K562 (cell line): ENCODE results near the gene DNMT3L. TPM values are rescaled to one million over a fixed set of nuclear protein-coding genes. Genes with fewer than 3 reads are reported as not detected.
A peak's percentile ranks its signal among the peaks of the same experiment; 100 is the strongest.

Source experiments
- ATAC-seq: fragments of 200-7000 bp; cut with Tn5 transposase; 3 replicates; pipeline ENCODE4 v1.9.1; 2020; ENCODE audit warnings: moderate library complexity
- BruUV-seq: library from RNA; stranded (reverse); fragments of 400-500 nt; replicated peaks from 2 replicates; lab custom pipeline; 2021; lab: Mats Ljungman, UMichigan
- CTCF ChIA-PET: fragments of 300-600 bp; formaldehyde crosslinking; extraction: SDS; loops from one replicate; lab custom pipeline; 2021; ENCODE audit warnings: low intra/inter-chr PET ratio; lab: Yijun Ruan, JAX
- POLR2A ChIA-PET: fragments of 300-600, 350-650 bp; sonication (Branson Sonifier 250); formaldehyde crosslinking; extraction: SDS; loops from one replicate; lab custom pipeline; 2021; ENCODE audit warnings: antibody characterized with exemption, inconsistent platforms; lab: Yijun Ruan, JAX
- DNase-seq, 4 experiments: peaks; one replicate each; pipeline versions ENCODE4 v3.0.0 to v3.0.0-alpha.2; 2011 to 2018; ENCODE audit warnings: low spot score in 3 of 4, mixed read lengths in 3 of 4; ENCODE audit errors: extremely low read depth in 1 of 4
- FAIRE-seq: peaks from 2 replicates; lab custom pipeline; 2011; peaks lifted over from hg19 to GRCh38; lab: Jason Lieb, UNC
- H2AFZ ChIP-seq: 2 replicates; pipeline ENCODE4 v1.6.0; 2011; ENCODE audit warnings: low read depth, low read length, control low read depth, inconsistent platforms
- H3K27ac ChIP-seq: fragments of 200-600 bp; 3 replicates; pipeline ENCODE4 v1.8.0; 2011; ENCODE audit warnings: low read depth, mild to moderate bottlenecking, control low read depth, inconsistent platforms, low read length, moderate library complexity, mixed read lengths; ENCODE audit errors: extremely low read depth
- H3K27me3 ChIP-seq, 2 experiments: fragments of 300-600 bp in 1 of 2; 2 replicates in 1 of 2; 3 replicates in 1 of 2; pipeline versions ENCODE4 v1.6.0 to v1.8.0; 2011; ENCODE audit warnings: inconsistent platforms in 2 of 2, low read length in 2 of 2, mild to moderate bottlenecking in 1 of 2, mixed read lengths in 1 of 2, moderate library complexity in 1 of 2; ENCODE audit not compliant: control insufficient read depth in 2 of 2, insufficient read depth in 2 of 2
- H3K36me3 ChIP-seq: fragments of 300-600 bp; 3 replicates; pipeline ENCODE4 v1.8.0; 2011; ENCODE audit warnings: mild to moderate bottlenecking, low read length, inconsistent platforms; ENCODE audit not compliant: control insufficient read depth, insufficient read depth
- H3K4me1 ChIP-seq, 2 experiments: fragments of 200-600 bp in 1 of 2; replicated peaks in 1 of 2; 2 replicates in 1 of 2; 3 replicates in 1 of 2; pipeline versions ENCODE4 v1.5.1 to v1.8.0; 2011; ENCODE audit warnings: inconsistent platforms in 2 of 2, low read length in 2 of 2, mild to moderate bottlenecking in 1 of 2, mixed read lengths in 1 of 2, moderate library complexity in 1 of 2; ENCODE audit not compliant: control insufficient read depth in 2 of 2, insufficient read depth in 2 of 2
- H3K4me2 ChIP-seq: 2 replicates; pipeline ENCODE4 v1.6.1; 2011; ENCODE audit warnings: low read length, control low read depth, inconsistent platforms, mixed read lengths; ENCODE audit not compliant: insufficient read depth
- H3K4me3 ChIP-seq: fragments of 200-600 bp; sonication (generic), shearing (Covaris generic); 2 replicates; pipeline ENCODE4 v1.5.1; 2016; ENCODE audit warnings: control low read depth, inconsistent platforms
- H3K79me2 ChIP-seq: fragments of 200-600 bp; 3 replicates; pipeline ENCODE4 v1.8.0; 2011; ENCODE audit warnings: low read length, inconsistent platforms; ENCODE audit not compliant: control insufficient read depth, insufficient read depth
- H3K9ac ChIP-seq, 2 experiments: 2 replicates each; pipeline versions ENCODE4 v1.6.0 to v1.6.1; 2011; ENCODE audit warnings: low read depth in 2 of 2, low read length in 2 of 2, control low read depth in 1 of 2, inconsistent platforms in 1 of 2, mild to moderate bottlenecking in 1 of 2, mixed read lengths in 1 of 2; ENCODE audit not compliant: insufficient read depth in 1 of 2
- H3K9me1 ChIP-seq: one replicate; pipeline ENCODE4 v1.6.0; 2011; ENCODE audit warnings: inconsistent platforms, mild to moderate bottlenecking, low read length, moderate library complexity; ENCODE audit not compliant: control insufficient read depth, insufficient read depth
- H3K9me3 ChIP-seq: replicated peaks from 2 replicates; pipeline ENCODE4 v1.5.1; 2011; ENCODE audit warnings: low read depth, low read length, inconsistent platforms; ENCODE audit not compliant: control insufficient read depth, insufficient read depth
- H4K20me1 ChIP-seq: replicated peaks from 2 replicates; pipeline ENCODE4 v1.6.1; 2011; ENCODE audit warnings: low read length, inconsistent platforms, mixed read lengths; ENCODE audit not compliant: control insufficient read depth, insufficient read depth
- BACH1 ChIP-seq: fragments of 200-800 bp; sonication (Bioruptor generic); IDR thresholded peaks from 2 replicates; pipeline ENCODE4 v1.6.1; 2016; ENCODE audit warnings: missing genetic modification characterization, missing compliant biosample characterization
- BCLAF1 ChIP-seq, 2 experiments: fragments of 450-650 bp in 1 of 2; IDR thresholded peaks; 2 replicates each; pipeline ENCODE4 v1.6.1; 2011 to 2017; ENCODE audit warnings: low read depth in 2 of 2, antibody characterized with exemption in 1 of 2, borderline replicate concordance in 1 of 2, low read length in 1 of 2, mild to moderate bottlenecking in 1 of 2, mixed read lengths in 1 of 2; ENCODE audit not compliant: control insufficient read depth in 1 of 2
- CHCHD3 ChIP-seq: fragments of 250-450 bp; sonication (Bioruptor Pico); IDR thresholded peaks from 2 replicates; pipeline ENCODE4 v2.1.2; 2022; ENCODE audit warnings: mild to moderate bottlenecking
- CSDE1 ChIP-seq, 2 experiments: fragments of 450-650 bp; IDR thresholded peaks; 2 replicates each; pipeline ENCODE4 v1.6.1; 2016; ENCODE audit warnings: mild to moderate bottlenecking in 1 of 2
- ETS2 ChIP-seq: IDR thresholded peaks from 2 replicates; pipeline ENCODE4 v1.6.1; 2016; ENCODE audit warnings: borderline replicate concordance, missing genetic modification characterization, mild to moderate bottlenecking, moderate library complexity, missing compliant biosample characterization; ENCODE audit not compliant: poor library complexity, severe bottlenecking
- JUN ChIP-seq, 2 experiments: sonication (generic) in 1 of 2; formaldehyde crosslinking in 1 of 2; IDR thresholded peaks; 2 replicates each; pipeline versions ENCODE4 v1.6.1 to v1.8.0; 2012 to 2022; ENCODE audit warnings: borderline replicate concordance in 2 of 2, mild to moderate bottlenecking in 2 of 2, improper control_type of control experiment in 1 of 2, low read depth in 1 of 2, low read length in 1 of 2, missing genetic modification reagents in 1 of 2
- MYNN ChIP-seq, 2 experiments: sonication (generic); formaldehyde crosslinking in 1 of 2; IDR thresholded peaks; 2 replicates each; pipeline versions ENCODE4 v1.5.0 to v1.6.1; 2016 to 2020; ENCODE audit warnings: antibody characterized with exemption in 1 of 2, missing genetic modification reagents in 1 of 2
- NFXL1 ChIP-seq: fragments of 450-650 bp; formaldehyde crosslinking; IDR thresholded peaks from 2 replicates; pipeline ENCODE4 v1.4.0; 2021; ENCODE audit warnings: mild to moderate bottlenecking
- POLR2AphosphoS2 ChIP-seq: IDR thresholded peaks from 2 replicates; pipeline ENCODE4 v1.6.1; 2012; ENCODE audit warnings: low read length, improper control_type of control experiment
- STAT5B ChIP-seq: fragments of 250-450 bp; sonication (Bioruptor Pico); IDR thresholded peaks from 2 replicates; pipeline ENCODE4 v1.8.0; 2021; ENCODE audit warnings: mild to moderate bottlenecking, inconsistent platforms
- TBP ChIP-seq: optimal IDR thresholded peaks from 2 replicates; pipeline ENCODE3; 2011; ENCODE audit warnings: low read depth, low read length, improper control_type of control experiment
- TCF7L2 ChIP-seq: fragments of 150-350 bp; IDR thresholded peaks from 2 replicates; pipeline ENCODE4 v1.6.1; 2016; ENCODE audit warnings: low read depth, mild to moderate bottlenecking, low read length, moderate library complexity
- XRCC5 ChIP-seq: fragments of 200-400 bp; formaldehyde crosslinking; IDR thresholded peaks from 2 replicates; pipeline ENCODE4 v1.6.1; 2017; ENCODE audit warnings: low read depth, mild to moderate bottlenecking, low read length
- WGBS: fragments of 100-300 bp; shearing (Covaris generic); methylation state at CpG from one replicate; pipeline ENCODE4 v1.1.6; 2016; ENCODE audit warnings: low coverage, mixed read lengths; ENCODE audit not compliant: insufficient coverage; ENCODE audit errors: missing lambda C conversion rate; 5-methylcytosine and 5-hydroxymethylcytosine counted together
- in situ Hi-C: fragments of 300-500 bp; cut with MboI; formaldehyde crosslinking; loops from 4 replicates; pipeline ENCODE4 v1.15.0; 2018; ENCODE audit warnings: inconsistent platforms, mixed read lengths
- intact Hi-C: fragments of 100-400 bp; cut with micrococcal nuclease; formaldehyde crosslinking; loops from 2 replicates; pipeline ENCODE4 v1.14.2; 2022
- polyA plus RNA-seq, 8 experiments: library from polyadenylated mRNA; depleted of rRNA in 4 of 8; stranded (reverse) in 5 of 8; unstranded in 3 of 8; fragments of >200 nt; fragmentation: Nextera tagmentation in 2 of 8; fragmentation: Illumina TruSeq in 1 of 8; extraction: Ambion mirVana in 2 of 8; extraction: Trizol in 1 of 8; gene quantifications; 2 replicates each; pipeline versions ENCODE4 v1.2.1 to v1.2.3, GENCODE V29; 2011 to 2014; ENCODE audit warnings: inconsistent platforms in 1 of 8, missing spikeins in 1 of 8
- total RNA-seq, 7 experiments: library from RNA; depleted of rRNA in 6 of 7; stranded (reverse); fragments of >200 nt in 6 of 7; fragmentation: Illumina TruSeq in 2 of 7; extraction: Trizol in 2 of 7; gene quantifications; 2 replicates each; pipeline versions ENCODE4 v1.2.1 to v1.2.3, GENCODE V29; 2011 to 2021; ENCODE audit warnings: low replicate concordance in 1 of 7
- TF ChIP-seq, protein P1 (sequence below): fragments of 200-800 bp; sonication (Bioruptor generic); IDR thresholded peaks from 2 replicates; pipeline ENCODE4 v1.6.1; 2016; ENCODE audit warnings: missing genetic modification characterization, missing compliant biosample characterization

The DNMT3L gene
- total and polyA plus RNA-seq, 9 of the 15 experiments (the other 6 are each of a cell fraction or from before 2014, with no cell fraction given) = 0.08 TPM; not detected in 8

DNA sequence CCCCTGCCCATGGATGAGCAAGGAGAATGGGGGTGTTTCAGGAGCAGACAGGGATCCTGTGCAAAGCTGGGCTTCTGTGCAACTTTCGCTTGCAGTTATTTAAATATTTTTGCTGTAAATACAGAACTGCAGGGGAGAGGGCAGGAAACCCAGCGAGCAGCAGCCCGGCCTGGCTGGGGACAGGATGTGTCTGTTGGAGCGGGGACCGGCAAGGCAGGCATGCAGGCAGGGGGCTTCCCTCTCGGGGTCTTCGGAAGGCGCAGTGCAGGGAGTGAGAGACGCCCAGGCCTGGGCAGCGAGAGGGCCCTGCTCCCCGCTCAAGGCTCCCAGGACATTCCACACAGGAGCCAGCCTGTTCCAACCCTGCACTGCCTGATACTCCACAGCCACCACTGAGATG, 22.3 kb upstream of the DNMT3L start:
- CTCF ChIA-PET = no interaction called here
- H3K9ac ChIP-seq = 0 out of 4 replicates have a peak overlapping the region, but pooled peaks of 1 of the 2 experiments have one; percentile 33
- ATAC-seq = no peak
- H3K4me3 ChIP-seq = no peak overlapping the region
- FAIRE-seq = no peak
- no peaks in the 10 kb centered on the region for H3K36me3 ChIP-seq
- peaks cover 40 to 76% of the 10 kb centered on the region in 2 experiments for H3K27me3 ChIP-seq
- POLR2A ChIA-PET = interaction anchor here (0.6 to 0.7 kb wide), 2 partner anchors 16 to 24 kb away, joined by 3 read pairs; no protein-coding TSS in a partner anchor
- no peaks in the 10 kb centered on the region for H3K9me1 ChIP-seq
- in situ Hi-C loops (loop anchor here (25.0 kb wide), 1 partner anchor 122 kb away; no protein-coding TSS in a partner anchor), intact Hi-C loops (no loop called here)
- no peaks in the 10 kb centered on the region for H3K9me3 ChIP-seq
- no peak overlapping the region for H3K4me2 ChIP-seq
- 21% methylated on average over 11 of the region's 11 CpGs for WGBS
- no peak overlapping the region for H3K27ac ChIP-seq
- DNase-seq = no peak
- no TSS peak for BruUV-seq
- no peak overlapping the region for H2AFZ ChIP-seq
- no peaks in the 10 kb centered on the region for H3K79me2 ChIP-seq
- peaks cover 20% of the 10 kb centered on the region for H4K20me1 ChIP-seq
- peaks cover 0 to 38% of the 10 kb centered on the region in 2 experiments; a peak in 2 of 5 replicates for H3K4me1 ChIP-seq
- no peak for TF ChIP-seq CHCHD3 (CRISPR knock-in tag)
- TF ChIP-seq STAT5B (CRISPR knock-in tag) = no peak
- TF ChIP-seq ETS2 (tag) = no peak
- no peak for TF ChIP-seq TBP
- TF ChIP-seq, protein P1, sequence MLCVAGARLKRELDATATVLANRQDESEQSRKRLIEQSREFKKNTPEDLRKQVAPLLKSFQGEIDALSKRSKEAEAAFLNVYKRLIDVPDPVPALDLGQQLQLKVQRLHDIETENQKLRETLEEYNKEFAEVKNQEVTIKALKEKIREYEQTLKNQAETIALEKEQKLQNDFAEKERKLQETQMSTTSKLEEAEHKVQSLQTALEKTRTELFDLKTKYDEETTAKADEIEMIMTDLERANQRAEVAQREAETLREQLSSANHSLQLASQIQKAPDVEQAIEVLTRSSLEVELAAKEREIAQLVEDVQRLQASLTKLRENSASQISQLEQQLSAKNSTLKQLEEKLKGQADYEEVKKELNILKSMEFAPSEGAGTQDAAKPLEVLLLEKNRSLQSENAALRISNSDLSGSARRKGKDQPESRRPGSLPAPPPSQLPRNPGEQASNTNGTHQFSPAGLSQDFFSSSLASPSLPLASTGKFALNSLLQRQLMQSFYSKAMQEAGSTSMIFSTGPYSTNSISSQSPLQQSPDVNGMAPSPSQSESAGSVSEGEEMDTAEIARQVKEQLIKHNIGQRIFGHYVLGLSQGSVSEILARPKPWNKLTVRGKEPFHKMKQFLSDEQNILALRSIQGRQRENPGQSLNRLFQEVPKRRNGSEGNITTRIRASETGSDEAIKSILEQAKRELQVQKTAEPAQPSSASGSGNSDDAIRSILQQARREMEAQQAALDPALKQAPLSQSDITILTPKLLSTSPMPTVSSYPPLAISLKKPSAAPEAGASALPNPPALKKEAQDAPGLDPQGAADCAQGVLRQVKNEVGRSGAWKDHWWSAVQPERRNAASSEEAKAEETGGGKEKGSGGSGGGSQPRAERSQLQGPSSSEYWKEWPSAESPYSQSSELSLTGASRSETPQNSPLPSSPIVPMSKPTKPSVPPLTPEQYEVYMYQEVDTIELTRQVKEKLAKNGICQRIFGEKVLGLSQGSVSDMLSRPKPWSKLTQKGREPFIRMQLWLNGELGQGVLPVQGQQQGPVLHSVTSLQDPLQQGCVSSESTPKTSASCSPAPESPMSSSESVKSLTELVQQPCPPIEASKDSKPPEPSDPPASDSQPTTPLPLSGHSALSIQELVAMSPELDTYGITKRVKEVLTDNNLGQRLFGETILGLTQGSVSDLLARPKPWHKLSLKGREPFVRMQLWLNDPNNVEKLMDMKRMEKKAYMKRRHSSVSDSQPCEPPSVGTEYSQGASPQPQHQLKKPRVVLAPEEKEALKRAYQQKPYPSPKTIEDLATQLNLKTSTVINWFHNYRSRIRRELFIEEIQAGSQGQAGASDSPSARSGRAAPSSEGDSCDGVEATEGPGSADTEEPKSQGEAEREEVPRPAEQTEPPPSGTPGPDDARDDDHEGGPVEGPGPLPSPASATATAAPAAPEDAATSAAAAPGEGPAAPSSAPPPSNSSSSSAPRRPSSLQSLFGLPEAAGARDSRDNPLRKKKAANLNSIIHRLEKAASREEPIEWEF (CRISPR knock-in tag) = no peak
- TF ChIP-seq MYNN (IDR thresholded peaks at IDR 0.05) = no peak
- no peak for TF ChIP-seq MYNN (CRISPR knock-in tag; IDR thresholded peaks at IDR 0.05)
- no peak for TF ChIP-seq POLR2AphosphoS2
- no peak for TF ChIP-seq TCF7L2
- no peak for TF ChIP-seq BCLAF1 (IDR thresholded peaks at IDR 0.05; ENCODE audit: borderline replicate concordance in 1 of 2, control insufficient read depth in 1 of 2, low read depth in 2 of 2, low read length in 1 of 2)
- no peak for TF ChIP-seq JUN (IDR thresholded peaks at IDR 0.05; ENCODE audit: borderline replicate concordance, low read depth, low read length)
- no peak for TF ChIP-seq JUN (CRISPR knock-in tag; IDR thresholded peaks at IDR 0.05; ENCODE audit: borderline replicate concordance)
- TF ChIP-seq CSDE1 (IDR thresholded peaks at IDR 0.05) = no peak
- no peak for TF ChIP-seq XRCC5
- no peak for TF ChIP-seq BACH1 (tag)
- TF ChIP-seq NFXL1 (CRISPR knock-in tag) = no peak
